GM19239 (cell line): ENCODE data around the gene KCNG2.

Experiments used
- DNase-seq: peaks from one replicate; pipeline ENCODE4 v3.0.0; 2011; ENCODE audit warnings: low spot score; ENCODE audit not compliant: insufficient read length
- FAIRE-seq: peaks from 2 replicates; lab custom pipeline; 2011; peaks lifted over from hg19 to GRCh38; lab: Jason Lieb, UNC

The KCNG2 gene

GRCh38 chr18:79784071-79784913, 13.4 kb upstream of the KCNG2 start:
- FAIRE-seq (no peak), DNase-seq (no peak)

GRCh38 chr18:79784965-79785770, 12.6 kb upstream of the KCNG2 start:
- DNase-seq = no peak
- no peak for FAIRE-seq

- FAIRE-seq (no peak), DNase-seq (no peak)
These were observed 11.9 kb upstream of the KCNG2 start for GRCh38 chr18:79785831-79786230.

- DNase-seq (no peak), FAIRE-seq (no peak)
These were observed 11.4 kb upstream of the KCNG2 start for GRCh38 chr18:79786304-79786703.

- FAIRE-seq (no peak), DNase-seq (no peak)
These were observed 10.8 kb upstream of the KCNG2 start for GRCh38 chr18:79786786-79787526.

- FAIRE-seq = no peak
- no peak for DNase-seq
These were observed 10.2 kb upstream of the KCNG2 start for GRCh38 chr18:79787527-79787864.

- DNase-seq (no peak), FAIRE-seq (no peak)
These were observed 9.6 kb upstream of the KCNG2 start for GRCh38 chr18:79787865-79788733.

GRCh38 chr18:79788734-79789085, 9.0 kb upstream of the KCNG2 start:
- DNase-seq = no peak
- no peak for FAIRE-seq

GRCh38 chr18:79789091-79789891, 8.4 kb upstream of the KCNG2 start:
- DNase-seq (no peak), FAIRE-seq (no peak)

- no peak for DNase-seq
- FAIRE-seq = no peak
These were observed 7.5 kb upstream of the KCNG2 start for GRCh38 chr18:79789901-79790890.

- DNase-seq (no peak), FAIRE-seq (no peak)
These were observed 6.5 kb upstream of the KCNG2 start for GRCh38 chr18:79790996-79791972.

- DNase-seq (no peak), FAIRE-seq (no peak)
These were observed 5.4 kb upstream of the KCNG2 start for GRCh38 chr18:79792096-79792987.

GRCh38 chr18:79792988-79793355, 4.8 kb upstream of the KCNG2 start:
- no peak for DNase-seq
- no peak for FAIRE-seq

- FAIRE-seq (no peak), DNase-seq (no peak)
These were observed 2.9 kb upstream of the KCNG2 start for GRCh38 chr18:79794846-79795245.

GRCh38 chr18:79795446-79795845, 2.3 kb upstream of the KCNG2 start:
- DNase-seq = no peak
- FAIRE-seq = no peak

- FAIRE-seq (no peak), DNase-seq (no peak)
These were observed 1.7 kb upstream of the KCNG2 start for GRCh38 chr18:79796016-79796415.
